Hematopoietic multipotent progenitor cell treated with erythropoietin and hydrocortisone succinate and interleukin-3 and kit ligand, for 8 days (in vitro differentiated cells): Measurements from ENCODE around the gene PPME1.
A peak's percentile ranks its signal among the peaks of the same experiment; 100 is the strongest.

Experiments
- DNase-seq: peaks from one replicate; pipeline ENCODE4 v3.0.0-alpha.2; 2015

PPME1 gene

GRCh38 chr11:74283580-74284180 lies 112.6 kb downstream of the PPME1 start:
- no peak for DNase-seq

- DNase-seq: no peak
Measured at GRCh38 chr11:74284466-74284865, 113.4 kb downstream of the PPME1 start.

DNA sequence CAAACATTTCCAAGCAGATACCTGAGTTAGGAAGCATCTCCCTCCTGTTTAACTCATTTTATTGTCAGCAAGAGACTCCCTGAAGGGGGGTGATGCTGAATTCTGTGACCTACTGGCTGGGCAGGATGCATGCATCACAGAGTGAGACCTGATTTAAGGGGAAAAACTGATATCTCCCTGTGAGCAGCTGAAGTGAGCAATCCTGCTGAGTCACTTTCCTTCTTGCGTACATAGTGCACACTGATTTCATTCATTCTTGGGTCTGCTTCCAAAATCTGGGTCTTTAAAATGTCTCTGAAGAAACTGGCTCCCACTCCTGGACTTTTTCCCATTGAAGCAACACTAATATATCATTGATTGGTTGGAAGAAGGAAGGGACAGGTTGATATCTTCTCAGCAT lies 117.1 kb downstream of the PPME1 start:
- peak; percentile 27 for DNase-seq

- no peak for DNase-seq
Measured at GRCh38 chr11:74288911-74289310, 117.8 kb downstream of the PPME1 start.

DNA sequence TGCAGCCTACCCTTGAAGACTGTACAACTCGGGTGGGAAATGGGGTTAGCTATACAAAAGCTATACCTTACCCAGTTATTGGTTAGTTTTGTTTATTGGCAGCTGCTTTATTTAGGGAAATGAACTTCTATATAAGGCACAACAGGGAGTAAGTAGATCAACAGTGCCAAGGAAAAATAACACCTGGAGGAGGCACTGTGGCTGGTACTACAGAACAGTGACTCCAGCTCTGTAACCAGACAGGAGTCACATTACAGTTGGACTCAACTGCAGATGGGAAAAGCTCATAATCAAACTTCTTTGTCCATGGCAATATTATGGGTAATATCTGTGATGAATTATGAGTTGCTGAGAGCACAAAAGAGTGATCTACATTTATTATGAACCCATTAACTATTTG lies 126.4 kb downstream of the PPME1 start:
- DNase-seq: no peak

GRCh38 chr11:74299015-74299414 lies 127.9 kb downstream of the PPME1 start:
- no peak for DNase-seq
